Smooth muscle cell (in vitro differentiated cells): ENCODE measurements around the gene ZNF774. TPM values are rescaled to one million over a fixed set of nuclear protein-coding genes. Genes with fewer than 3 reads are reported as not detected.
"Not testable (repeated sequence)": the region's sequence is repeated elsewhere in the genome, so short reads cannot be mapped to it uniquely, and the experiment has no call there.

Experiments used
- DNase-seq: peaks from one replicate; lab custom pipeline; 2025; ENCODE audit not compliant: unreplicated experiment; lab: John Stamatoyannopoulos, UW
- H2AFZ ChIP-seq: fragments of 200-600 bp; sonication (generic); 2 replicates; pipeline ENCODE4 v1.6.0; 2016; ENCODE audit warnings: antibody characterized with exemption, low read depth, mild to moderate bottlenecking
- H3F3A ChIP-seq: fragments of 200-600 bp; sonication (generic); 2 replicates; pipeline ENCODE4 v1.6.0; 2017; ENCODE audit warnings: antibody characterized with exemption, low read depth
- H3K27ac ChIP-seq: fragments of 200-600 bp; sonication (generic); 2 replicates; pipeline ENCODE4 v1.5.1; 2016; ENCODE audit warnings: low read depth, mild to moderate bottlenecking
- H3K27me3 ChIP-seq: fragments of 200-600 bp; sonication (generic); 2 replicates; pipeline ENCODE4 v1.6.1; 2016; ENCODE audit warnings: low read depth, mild to moderate bottlenecking
- H3K36me3 ChIP-seq: fragments of 200-600 bp; sonication (generic); 2 replicates; pipeline ENCODE4 v1.5.1; 2016; ENCODE audit warnings: low read depth
- H3K4me1 ChIP-seq: fragments of 200-600 bp; sonication (generic); 2 replicates; pipeline ENCODE4 v1.5.1; 2016; ENCODE audit warnings: low read depth
- H3K4me2 ChIP-seq: fragments of 200-600 bp; sonication (generic); 2 replicates; pipeline ENCODE4 v1.6.0; 2016; ENCODE audit warnings: mild to moderate bottlenecking
- H3K4me3 ChIP-seq: fragments of 200-600 bp; sonication (generic); 2 replicates; pipeline ENCODE4 v1.5.1; 2016; ENCODE audit warnings: mild to moderate bottlenecking
- H3K79me2 ChIP-seq: fragments of 200-600 bp; sonication (generic); 2 replicates; pipeline ENCODE4 v1.6.0; 2016; ENCODE audit warnings: low read depth, mild to moderate bottlenecking
- H3K9ac ChIP-seq: fragments of 200-600 bp; sonication (generic); 2 replicates; pipeline ENCODE4 v1.6.0; 2016; ENCODE audit warnings: low read depth
- H3K9me3 ChIP-seq: fragments of 200-600 bp; sonication (generic); replicated peaks from 2 replicates; pipeline ENCODE4 v1.5.1; 2016; ENCODE audit warnings: low read depth
- H4K20me1 ChIP-seq: fragments of 200-600 bp; sonication (generic); 2 replicates; pipeline ENCODE4 v1.6.0; 2016; ENCODE audit warnings: low read depth
- CTCF ChIP-seq: fragments of 200-600 bp; sonication (generic); IDR thresholded peaks from 2 replicates; pipeline ENCODE4 v1.5.1; 2017; ENCODE audit warnings: borderline replicate concordance, mild to moderate bottlenecking, antibody characterized with exemption; ENCODE audit not compliant: insufficient read depth, poor library complexity, severe bottlenecking
- WGBS: methylation state at CpG from one replicate; pipeline ENCODE4 v1.1.7; 2016; ENCODE audit warnings: low lambda C conversion rate; 5-methylcytosine and 5-hydroxymethylcytosine counted together
- polyA plus RNA-seq: library from polyadenylated mRNA; unstranded; fragments of >200 nt; fragmentation: Nextera tagmentation; extraction: Ambion mirVana; gene quantifications from 2 replicates; pipeline ENCODE4 v1.2.1, GENCODE V29; 2016
- small RNA-seq: library from RNA; depleted of rRNA; stranded (forward); fragments of <200 nt; gene quantifications from one replicate; pipeline ENCODE3, GENCODE V24; 2014
- total RNA-seq: library from RNA; depleted of rRNA; stranded (reverse); fragments of >200 nt; gene quantifications from 2 replicates; pipeline ENCODE4 v1.2.3, GENCODE V29; 2014

Gene ZNF774
- total and polyA plus RNA-seq, 2 experiments from 2014 or later = 0.08 to 2.3 TPM

- H3K9ac ChIP-seq, H3K4me2 ChIP-seq, H2AFZ ChIP-seq, DNase-seq, H3K4me3 ChIP-seq, H3K36me3 ChIP-seq, H3K27ac ChIP-seq, H3K9me3 ChIP-seq, H3K27me3 ChIP-seq: not testable (repeated sequence)
- 96% methylated on average over 4 of the region's 4 CpGs for WGBS
- Histone ChIP-seq H3F3A (peaks cover 21% of the 10 kb centered on the region), H4K20me1 (peaks cover 37% of the 10 kb centered on the region), H3K79me2 (peaks cover 69% of the 10 kb centered on the region), H3K4me1 (peaks cover 55% of the 10 kb centered on the region)
These were observed 58.2 kb downstream of the ZNF774 start for GRCh38 chr15:90410316-90410715.

GRCh38 chr15:90411176-90411575 lies 59.1 kb downstream of the ZNF774 start:
- Histone ChIP-seq H3K4me2 (peak overlapping the region; percentile 87), H3K4me3 (no peak overlapping the region), H3F3A (peaks cover 24% of the 10 kb centered on the region), H3K9me3 (no peaks in the 10 kb centered on the region), H3K79me2 (peaks cover 69% of the 10 kb centered on the region), H3K9ac (no peak overlapping the region), H3K36me3 (no peaks in the 10 kb centered on the region), H4K20me1 (peaks cover 28% of the 10 kb centered on the region), H3K4me1 (peaks cover 50% of the 10 kb centered on the region), H2AFZ (no peak overlapping the region), H3K27me3 (no peaks in the 10 kb centered on the region), H3K27ac (peak overlapping the region; percentile 99)
- WGBS = 47% methylated on average over 2 of the region's 2 CpGs
- DNase-seq = no peak
- no peak for TF ChIP-seq CTCF

Small RNA genes within 50 kb of the gene (small RNA-seq; reads per million reads assigned to genes)
- gene NDUFA3P4 = not detected

Other genes starting within 250 kb of the ZNF774 start
- 67.9 and 82.9 TPM in 2 replicates for gene IDH2, start 249.8 kb upstream of the ZNF774 start, total RNA-seq
- 265 and 278 TPM in 2 replicates for gene IDH2, start 249.8 kb upstream of the ZNF774 start, polyA plus RNA-seq
- 26.5 and 29.6 TPM in 2 replicates for gene SEMA4B, start 151.0 kb upstream of the ZNF774 start, total RNA-seq
- 51.4 and 57.1 TPM in 2 replicates for gene SEMA4B, start 151.0 kb upstream of the ZNF774 start, polyA plus RNA-seq
- 33.9 and 37.3 TPM in 2 replicates for gene CIB1, start 118.3 kb upstream of the ZNF774 start, total RNA-seq
- gene CIB1, start 118.3 kb upstream of the ZNF774 start, polyA plus RNA-seq = 110 and 132 TPM in 2 replicates
- gene GDPGP1, start 118.1 kb upstream of the ZNF774 start, total RNA-seq = 0.09 and 0.40 TPM in 2 replicates
- 0.21 and 1.2 TPM in 2 replicates for gene GDPGP1, start 118.1 kb upstream of the ZNF774 start, polyA plus RNA-seq
- 0.36 TPM in 1 of 2 replicates, not detected in the other for gene TTLL13, start 102.7 kb upstream of the ZNF774 start, total RNA-seq
- 0.15 and 0.19 TPM in 2 replicates for gene TTLL13, start 102.7 kb upstream of the ZNF774 start, polyA plus RNA-seq
- gene NGRN, start 86.6 kb upstream of the ZNF774 start, total RNA-seq = 51.1 and 54.8 TPM in 2 replicates
- 70.3 and 71.5 TPM in 2 replicates for gene NGRN, start 86.6 kb upstream of the ZNF774 start, polyA plus RNA-seq
- gene IQGAP1, start 36.0 kb downstream of the ZNF774 start, total RNA-seq = 184 and 185 TPM in 2 replicates
- 59.3 and 80.8 TPM in 2 replicates for gene IQGAP1, start 36.0 kb downstream of the ZNF774 start, polyA plus RNA-seq
- gene CRTC3, start 177.6 kb downstream of the ZNF774 start, total RNA-seq = 11.7 and 12.2 TPM in 2 replicates
- 12.5 and 17.6 TPM in 2 replicates for gene CRTC3, start 177.6 kb downstream of the ZNF774 start, polyA plus RNA-seq